ENCODE measurements around the gene PLXDC2.

GRCh38 chr10:19874190-19874589, 58.0 kb downstream of the PLXDC2 start:
- TF ChIP-seq CTCF (IDR thresholded peaks at IDR 0.05) (no peak), HOXB5 (CRISPR knock-in tag; IDR thresholded peaks at IDR 0.05) (no peak), POLR2A (IDR thresholded peaks at IDR 0.05; ENCODE audit: low read length) (no peak), SMC3 (IDR thresholded peaks at IDR 0.05) (no peak), RAD21 (conservative IDR thresholded peaks at IDR 0.05 in 1 of 2, IDR thresholded peaks at IDR 0.05 in 1 of 2) (no peak), BHLHE40 (IDR thresholded peaks at IDR 0.05; ENCODE audit: low read depth, low read length) (no peak), ZFP36 (IDR thresholded peaks at IDR 0.05; ENCODE audit: borderline replicate concordance, partially characterized antibody) (no peak), MAFK (IDR thresholded peaks at IDR 0.05; ENCODE audit: partially characterized antibody) (no peak), REST (IDR thresholded peaks at IDR 0.05) (no peak), TP53 (CRISPR knock-in tag; IDR thresholded peaks at IDR 0.05) (no peak), CEBPB (IDR thresholded peaks at IDR 0.05) (no peak), ATOH8 (CRISPR knock-in tag; IDR thresholded peaks at IDR 0.05; ENCODE audit: low read depth) (no peak), HDAC2 (IDR thresholded peaks at IDR 0.05) (no peak)

Measured in A549 (cell line).